ENCODE results near the gene SMAD4. TPM values are rescaled to one million over a fixed set of nuclear protein-coding genes. Genes with fewer than 3 reads are reported as not detected.

Gene SMAD4
- 100 to 1,000 TPM; 132 to 133 TPM for total RNA-seq
- polyA plus RNA-seq (2013, experiment 1 of 2): 136 TPM
- polyA plus RNA-seq (2013, experiment 2 of 2): 130 TPM
- long read RNA-seq, experiment 1, full-length matches to known transcripts: 6 of 28 reads
- long read RNA-seq, experiment 1, partial matches to known transcripts: 10 of 28 reads
- long read RNA-seq, experiment 1, other reads (novel, unspliced or antisense): 12 of 28 reads
- long read RNA-seq, experiment 2, full-length matches to known transcripts: 88 of 148 reads
- long read RNA-seq, experiment 2, partial matches to known transcripts: 9 of 148 reads
- long read RNA-seq, experiment 2, other reads (novel, unspliced or antisense): 51 of 148 reads
- long read RNA-seq, experiment 3, full-length matches to known transcripts: 4 of 20 reads
- long read RNA-seq, experiment 3, partial matches to known transcripts: 9 of 20 reads
- long read RNA-seq, experiment 3, other reads (novel, unspliced or antisense): 7 of 20 reads
- long read RNA-seq, experiment 4, partial matches to known transcripts: 3 of 8 reads
- long read RNA-seq, experiment 4, other reads (novel, unspliced or antisense): 5 of 8 reads

- DNase-seq: peak; percentile 99
- H3K27ac Mint-ChIP-seq: peak within 1 kb of the TSS; percentile 95
- TF ChIP-seq, protein P1, sequence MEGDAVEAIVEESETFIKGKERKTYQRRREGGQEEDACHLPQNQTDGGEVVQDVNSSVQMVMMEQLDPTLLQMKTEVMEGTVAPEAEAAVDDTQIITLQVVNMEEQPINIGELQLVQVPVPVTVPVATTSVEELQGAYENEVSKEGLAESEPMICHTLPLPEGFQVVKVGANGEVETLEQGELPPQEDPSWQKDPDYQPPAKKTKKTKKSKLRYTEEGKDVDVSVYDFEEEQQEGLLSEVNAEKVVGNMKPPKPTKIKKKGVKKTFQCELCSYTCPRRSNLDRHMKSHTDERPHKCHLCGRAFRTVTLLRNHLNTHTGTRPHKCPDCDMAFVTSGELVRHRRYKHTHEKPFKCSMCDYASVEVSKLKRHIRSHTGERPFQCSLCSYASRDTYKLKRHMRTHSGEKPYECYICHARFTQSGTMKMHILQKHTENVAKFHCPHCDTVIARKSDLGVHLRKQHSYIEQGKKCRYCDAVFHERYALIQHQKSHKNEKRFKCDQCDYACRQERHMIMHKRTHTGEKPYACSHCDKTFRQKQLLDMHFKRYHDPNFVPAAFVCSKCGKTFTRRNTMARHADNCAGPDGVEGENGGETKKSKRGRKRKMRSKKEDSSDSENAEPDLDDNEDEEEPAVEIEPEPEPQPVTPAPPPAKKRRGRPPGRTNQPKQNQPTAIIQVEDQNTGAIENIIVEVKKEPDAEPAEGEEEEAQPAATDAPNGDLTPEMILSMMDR (conservative IDR thresholded peaks at IDR 0.05): no peak
- Histone ChIP-seq H3K27ac (ENCODE audit: low read depth, low read length) (peak within 1 kb of the TSS; percentile 95), H3K4me1 (ENCODE audit: control insufficient read depth, insufficient read depth, low read length) (peaks cover 14% of the 10 kb centered on the region), H3K36me3 (ENCODE audit: control insufficient read depth, insufficient read depth, low read length) (peaks cover 8% of the 10 kb centered on the region), H3K9me3 (ENCODE audit: control insufficient read depth, low read length) (no peaks in the 10 kb centered on the region), H3K4me3 (ENCODE audit: low read length) (peak within 1 kb of the TSS; percentile 98), H3K9ac (ENCODE audit: extremely low read depth, low read length, poor library complexity, severe bottlenecking) (peak within 1 kb of the TSS; percentile 88), H3K27me3 (ENCODE audit: control insufficient read depth, insufficient read depth, low read length, poor library complexity, severe bottlenecking) (no peaks in the 10 kb centered on the region)
- H3K4me3 Mint-ChIP-seq: peak within 1 kb of the TSS; percentile 91
- no peaks in the 10 kb centered on the region for H3K9me3 Mint-ChIP-seq
- peaks cover 22% of the 10 kb centered on the region for H3K4me1 Mint-ChIP-seq
- peaks cover 18% of the 10 kb centered on the region for H3K36me3 Mint-ChIP-seq (ENCODE audit: low read depth)
- WGBS, 2 experiments (ENCODE audit: insufficient coverage in 1 of 2, insufficient read length in 1 of 2): 1 to 3% methylated on average over 18 to 78 of the region's 79 CpGs
- H3K27me3 Mint-ChIP-seq (ENCODE audit: insufficient read depth): no peaks in the 10 kb centered on the region
Observed at GRCh38 chr18:51029694-51030536, at the start of gene SMAD4. SMAD4 (plus strand) TSS chr18:51030213; CDS start chr18:51047047, 16,834 bp downstream.

- H3K9me3 ChIP-seq (ENCODE audit: control insufficient read depth, low read length): peaks cover 24% of the 10 kb centered on the region
- no peak overlapping the region for H3K4me3 ChIP-seq (ENCODE audit: low read length)
- TF ChIP-seq, protein P1 (conservative IDR thresholded peaks at IDR 0.05): no peak
- Mint-ChIP-seq H3K4me1 (no peaks in the 10 kb centered on the region), H3K27ac (no peak overlapping the region), H3K27me3 (ENCODE audit: insufficient read depth) (no peaks in the 10 kb centered on the region), H3K4me3 (no peak overlapping the region), H3K9me3 (peaks cover 29% of the 10 kb centered on the region), H3K36me3 (ENCODE audit: low read depth) (peaks cover 56% of the 10 kb centered on the region)
- H3K36me3 ChIP-seq (ENCODE audit: control insufficient read depth, insufficient read depth, low read length): peaks cover 10% of the 10 kb centered on the region
- H3K27me3 ChIP-seq (ENCODE audit: control insufficient read depth, insufficient read depth, low read length, poor library complexity, severe bottlenecking): no peaks in the 10 kb centered on the region
- DNase-seq: no peak
- no peaks in the 10 kb centered on the region for H3K4me1 ChIP-seq (ENCODE audit: control insufficient read depth, insufficient read depth, low read length)
- WGBS, 2 experiments (ENCODE audit: insufficient coverage in 1 of 2, insufficient read length in 1 of 2): 95% methylated on average over 1 of the region's 1 CpG; no CpG with 5 or more reads in 1 of the 2 experiments
- H3K9ac ChIP-seq (ENCODE audit: extremely low read depth, low read length, poor library complexity, severe bottlenecking): no peak overlapping the region
- H3K27ac ChIP-seq (ENCODE audit: low read depth, low read length): no peak overlapping the region
Observed at GRCh38 chr18:50981381-50981780, 48.6 kb upstream of the SMAD4 start.

DNA sequence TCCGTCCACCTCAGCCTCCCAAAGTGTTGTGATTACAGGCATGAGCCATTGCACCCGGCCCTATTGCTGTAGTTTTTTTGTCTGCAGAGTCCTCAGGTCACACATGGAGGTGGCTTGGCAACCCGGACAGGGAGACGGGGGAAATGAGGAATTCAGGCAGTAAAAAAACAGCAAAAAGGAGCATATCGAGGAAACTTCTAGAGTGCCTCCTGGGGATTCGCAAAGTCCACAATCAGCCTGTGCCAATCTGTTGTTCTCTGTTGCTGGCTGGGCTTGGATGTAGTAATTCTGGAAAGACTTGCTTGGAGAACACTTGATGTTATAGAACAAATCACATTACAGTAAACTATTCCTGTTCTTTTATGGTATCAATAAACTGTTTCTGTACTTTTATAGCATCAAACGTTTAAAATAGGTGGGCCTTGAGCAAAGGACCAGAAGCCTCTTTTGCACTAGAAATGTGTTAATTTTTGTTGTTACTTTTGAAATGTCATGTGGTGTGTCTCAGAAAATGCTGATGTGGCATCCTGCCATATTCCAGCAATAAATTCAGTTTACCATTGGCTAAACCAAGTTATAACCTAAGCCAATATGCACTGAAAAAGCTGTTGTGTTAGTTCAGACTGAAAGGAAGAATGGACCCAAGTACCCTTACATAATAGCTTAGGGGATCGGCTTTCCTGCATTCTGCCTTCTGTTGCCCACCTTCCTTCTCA, 47.8 kb upstream of the SMAD4 start:
- Histone ChIP-seq H3K27me3 (ENCODE audit: control insufficient read depth, insufficient read depth, low read length, poor library complexity, severe bottlenecking) (no peaks in the 10 kb centered on the region), H3K4me3 (ENCODE audit: low read length) (no peak overlapping the region), H3K36me3 (ENCODE audit: control insufficient read depth, insufficient read depth, low read length) (peaks cover 3% of the 10 kb centered on the region), H3K9ac (ENCODE audit: extremely low read depth, low read length, poor library complexity, severe bottlenecking) (no peak overlapping the region), H3K9me3 (ENCODE audit: control insufficient read depth, low read length) (peaks cover 15% of the 10 kb centered on the region), H3K27ac (ENCODE audit: low read depth, low read length) (no peak overlapping the region), H3K4me1 (ENCODE audit: control insufficient read depth, insufficient read depth, low read length) (no peaks in the 10 kb centered on the region)
- H3K27me3 Mint-ChIP-seq (ENCODE audit: insufficient read depth): no peaks in the 10 kb centered on the region
- H3K4me1 Mint-ChIP-seq: no peaks in the 10 kb centered on the region
- H3K36me3 Mint-ChIP-seq (ENCODE audit: low read depth): peaks cover 47% of the 10 kb centered on the region
- no peak overlapping the region for H3K27ac Mint-ChIP-seq
- peaks cover 21% of the 10 kb centered on the region for H3K9me3 Mint-ChIP-seq
- no peak for DNase-seq
- WGBS, 2 experiments (ENCODE audit: insufficient coverage in 1 of 2, insufficient read length in 1 of 2): 91 to 94% methylated on average over 5 to 8 of the region's 8 CpGs
- no peak overlapping the region for H3K4me3 Mint-ChIP-seq
- TF ChIP-seq, protein P1 (conservative IDR thresholded peaks at IDR 0.05): no peak
